ACC112 (cell line): ENCODE results near the gene PPBP.

Source experiments
- H2AFZ ChIP-seq: fragments of 200-600 bp; sonication (generic); one replicate; pipeline ENCODE4 v1.6.0; 2017; ENCODE audit warnings: antibody characterized with exemption, low read length; ENCODE audit not compliant: unreplicated experiment
- H3K27ac ChIP-seq: fragments of 200-600 bp; sonication (generic); 2 replicates; pipeline ENCODE4 v1.5.1; 2014; ENCODE audit warnings: low read depth, mild to moderate bottlenecking, antibody characterized with exemption, low read length, moderate library complexity
- H3K27me3 ChIP-seq: fragments of 200-600 bp; sonication (generic); 2 replicates; pipeline ENCODE4 v1.6.1; 2014; ENCODE audit warnings: mild to moderate bottlenecking, antibody characterized with exemption, low read length, moderate library complexity, mixed read lengths; ENCODE audit not compliant: insufficient read depth
- H3K36me3 ChIP-seq: fragments of 200-600 bp; sonication (generic); 2 replicates; pipeline ENCODE4 v1.6.1; 2016; ENCODE audit warnings: mild to moderate bottlenecking, antibody characterized with exemption, low read length, moderate library complexity, mixed read lengths; ENCODE audit not compliant: insufficient read depth
- H3K4me1 ChIP-seq: fragments of 200-600 bp; sonication (generic); one replicate; pipeline ENCODE4 v1.6.1; 2016; ENCODE audit warnings: low read length, mixed read lengths; ENCODE audit not compliant: insufficient read depth, unreplicated experiment, control insufficient read depth
- H3K4me3 ChIP-seq: fragments of 200-600 bp; sonication (generic); 2 replicates; pipeline ENCODE4 v1.5.1; 2014; ENCODE audit warnings: mild to moderate bottlenecking, low read depth, low read length
- H3K79me2 ChIP-seq: fragments of 200-600 bp; sonication (generic); one replicate; pipeline ENCODE4 v1.6.0; 2016; ENCODE audit warnings: low read length; ENCODE audit not compliant: control insufficient read depth, unreplicated experiment, insufficient read depth

PPBP gene

GRCh38 chr4:74016068-74016467 lies 28.1 kb upstream of the PPBP start:
- Histone ChIP-seq H3K27me3 (no peaks in the 10 kb centered on the region), H3K4me3 (no peak overlapping the region), H3K36me3 (no peaks in the 10 kb centered on the region), H3K79me2 (no peaks in the 10 kb centered on the region), H2AFZ (no peak overlapping the region), H3K4me1 (no peaks in the 10 kb centered on the region), H3K27ac (no peak overlapping the region)

GRCh38 chr4:74015126-74015780 lies 27.3 kb upstream of the PPBP start:
- Histone ChIP-seq H2AFZ (no peak overlapping the region), H3K4me1 (no peaks in the 10 kb centered on the region), H3K79me2 (no peaks in the 10 kb centered on the region), H3K27ac (no peak overlapping the region), H3K36me3 (no peaks in the 10 kb centered on the region), H3K4me3 (no peak overlapping the region), H3K27me3 (no peaks in the 10 kb centered on the region)

GRCh38 chr4:74014332-74014731 lies 26.3 kb upstream of the PPBP start:
- no peaks in the 10 kb centered on the region for H3K27me3 ChIP-seq
- H2AFZ ChIP-seq = no peak overlapping the region
- H3K36me3 ChIP-seq = no peaks in the 10 kb centered on the region
- H3K27ac ChIP-seq = no peak overlapping the region
- no peaks in the 10 kb centered on the region for H3K79me2 ChIP-seq
- no peaks in the 10 kb centered on the region for H3K4me1 ChIP-seq
- no peak overlapping the region for H3K4me3 ChIP-seq

DNA sequence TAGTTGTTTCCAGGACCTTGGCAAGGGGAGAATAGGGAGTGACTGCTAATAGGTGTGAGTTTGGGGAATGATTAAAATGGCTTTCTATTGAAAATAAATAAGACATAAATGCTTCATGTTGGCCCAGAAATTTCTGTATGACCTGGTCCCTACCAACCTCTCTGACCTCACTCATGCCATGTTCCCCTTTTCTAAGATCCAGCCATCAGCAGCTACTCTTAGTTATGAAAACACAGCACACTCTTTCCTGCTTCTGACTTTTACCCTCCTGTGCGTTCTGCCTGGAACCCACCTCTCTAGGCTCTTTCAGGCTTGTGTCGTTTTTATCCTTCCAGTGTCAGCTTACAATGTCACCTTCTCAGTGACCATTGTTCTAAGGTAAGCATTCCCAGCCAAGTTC lies 25.3 kb upstream of the PPBP start:
- no peaks in the 10 kb centered on the region for H3K79me2 ChIP-seq
- no peak overlapping the region for H3K27ac ChIP-seq
- no peak overlapping the region for H2AFZ ChIP-seq
- H3K4me1 ChIP-seq = no peaks in the 10 kb centered on the region
- H3K4me3 ChIP-seq = no peak overlapping the region
- no peaks in the 10 kb centered on the region for H3K27me3 ChIP-seq
- no peaks in the 10 kb centered on the region for H3K36me3 ChIP-seq

GRCh38 chr4:74012130-74012529 lies 24.1 kb upstream of the PPBP start:
- peaks cover 2% of the 10 kb centered on the region for H3K4me1 ChIP-seq
- H3K4me3 ChIP-seq = no peak overlapping the region
- H3K27ac ChIP-seq = no peak overlapping the region
- H3K36me3 ChIP-seq = no peaks in the 10 kb centered on the region
- H2AFZ ChIP-seq = no peak overlapping the region
- H3K79me2 ChIP-seq = no peaks in the 10 kb centered on the region
- no peaks in the 10 kb centered on the region for H3K27me3 ChIP-seq

DNA sequence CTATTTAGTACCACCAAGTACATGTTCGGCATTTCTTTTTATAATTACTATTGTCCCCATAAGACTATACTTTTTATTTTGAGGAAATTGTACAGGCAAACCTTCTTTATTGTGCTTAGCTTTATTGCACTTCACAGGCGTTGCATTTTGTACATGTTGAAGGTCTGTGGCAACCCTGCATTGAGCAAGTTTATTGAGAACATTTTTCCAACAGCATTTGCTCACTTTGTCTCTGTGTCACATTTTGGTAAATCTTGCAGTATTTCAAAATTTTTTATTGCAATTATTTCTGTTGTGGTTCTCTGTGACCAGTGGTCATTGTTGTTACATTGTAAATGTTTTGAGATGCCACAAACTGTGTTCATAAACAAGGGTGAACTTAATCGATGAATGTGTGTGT lies 21.3 kb upstream of the PPBP start:
- no peaks in the 10 kb centered on the region for H3K27me3 ChIP-seq
- peaks cover 25% of the 10 kb centered on the region for H3K4me1 ChIP-seq
- H3K4me3 ChIP-seq = no peak overlapping the region
- H3K36me3 ChIP-seq = no peaks in the 10 kb centered on the region
- H3K79me2 ChIP-seq = no peaks in the 10 kb centered on the region
- H2AFZ ChIP-seq = no peak overlapping the region
- no peak overlapping the region for H3K27ac ChIP-seq

DNA sequence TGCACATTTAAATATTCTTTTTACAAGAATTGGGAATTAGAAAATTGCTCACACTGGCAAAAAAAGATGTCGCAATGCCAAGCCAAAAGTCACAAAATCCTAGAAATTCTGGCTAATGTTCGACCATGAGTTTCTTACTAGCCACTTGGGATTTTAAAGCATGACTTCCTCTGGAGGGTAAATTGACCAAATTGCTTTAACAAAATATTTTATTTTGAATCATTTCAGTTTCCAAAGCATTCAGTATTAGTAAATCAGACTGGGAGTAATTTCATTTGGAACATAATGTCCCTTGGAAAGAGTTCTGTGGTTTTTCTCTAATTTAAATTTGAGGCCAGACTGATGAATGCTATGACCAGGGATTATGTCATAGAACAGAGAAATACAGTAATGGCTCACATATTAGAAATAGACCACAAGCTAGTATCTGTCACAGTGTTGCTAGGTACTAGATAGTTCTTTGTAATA lies 18.1 kb upstream of the PPBP start:
- no peaks in the 10 kb centered on the region for H3K27me3 ChIP-seq
- no peaks in the 10 kb centered on the region for H3K36me3 ChIP-seq
- H3K79me2 ChIP-seq = no peaks in the 10 kb centered on the region
- H3K27ac ChIP-seq = peak overlapping the region; percentile 99
- peaks cover 27% of the 10 kb centered on the region for H3K4me1 ChIP-seq
- H3K4me3 ChIP-seq = peak overlapping the region; percentile 42
- peak overlapping the region; percentile 24 for H2AFZ ChIP-seq

- Histone ChIP-seq H3K36me3 (no peaks in the 10 kb centered on the region), H3K27ac (peak overlapping the region; percentile 99), H3K27me3 (no peaks in the 10 kb centered on the region), H3K4me3 (peak overlapping the region; percentile 42), H2AFZ (peak overlapping the region; percentile 24), H3K79me2 (no peaks in the 10 kb centered on the region), H3K4me1 (peaks cover 27% of the 10 kb centered on the region)
Measured at GRCh38 chr4:74005528-74005927, 17.5 kb upstream of the PPBP start.

- H3K27ac ChIP-seq = peak overlapping the region; percentile 99
- peak overlapping the region; percentile 51 for H2AFZ ChIP-seq
- no peaks in the 10 kb centered on the region for H3K27me3 ChIP-seq
- H3K4me1 ChIP-seq = peaks cover 27% of the 10 kb centered on the region
- H3K36me3 ChIP-seq = no peaks in the 10 kb centered on the region
- no peak overlapping the region for H3K4me3 ChIP-seq
- H3K79me2 ChIP-seq = no peaks in the 10 kb centered on the region
Measured at GRCh38 chr4:74004668-74005067, 16.7 kb upstream of the PPBP start.

DNA sequence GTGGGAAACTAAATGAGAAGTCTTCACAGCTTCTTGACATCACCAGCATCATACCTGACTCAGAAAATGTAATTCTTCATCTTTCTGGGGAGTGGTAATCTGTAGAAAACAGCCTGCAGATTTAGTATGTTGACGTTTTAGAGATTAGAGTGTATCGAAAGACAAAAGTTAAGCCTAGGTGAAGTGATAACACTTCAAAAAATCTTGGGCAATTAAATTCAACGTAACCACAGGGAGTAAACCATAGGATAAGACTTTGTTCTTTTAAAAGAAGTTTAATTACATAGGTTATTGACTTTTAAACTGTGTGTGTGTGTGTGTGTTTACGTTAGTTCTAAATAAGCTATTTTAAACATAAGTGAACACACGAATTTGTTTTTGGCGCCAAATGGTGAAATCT lies 12.3 kb upstream of the PPBP start:
- no peaks in the 10 kb centered on the region for H3K36me3 ChIP-seq
- no peak overlapping the region for H3K27ac ChIP-seq
- peaks cover 8% of the 10 kb centered on the region for H3K79me2 ChIP-seq
- H3K27me3 ChIP-seq = no peaks in the 10 kb centered on the region
- no peak overlapping the region for H3K4me3 ChIP-seq
- no peak overlapping the region for H2AFZ ChIP-seq
- H3K4me1 ChIP-seq = peaks cover 18% of the 10 kb centered on the region
